NT2/D1 (cell line): Measurements from ENCODE around the gene SGTB.

Experiments used
- SUZ12 ChIP-seq: IDR thresholded peaks from 2 replicates; pipeline ENCODE4 v1.6.1; 2011; ENCODE audit not compliant: insufficient read length, insufficient read depth; ENCODE audit errors: extremely low read depth
- YY1 ChIP-seq: IDR thresholded peaks from 2 replicates; pipeline ENCODE4 v1.6.1; 2011; ENCODE audit not compliant: insufficient read length, insufficient read depth
- ZNF274 ChIP-seq: IDR thresholded peaks from 2 replicates; pipeline ENCODE4 v1.6.1; 2011; ENCODE audit warnings: mild to moderate bottlenecking, low read depth, low read length

DNA sequence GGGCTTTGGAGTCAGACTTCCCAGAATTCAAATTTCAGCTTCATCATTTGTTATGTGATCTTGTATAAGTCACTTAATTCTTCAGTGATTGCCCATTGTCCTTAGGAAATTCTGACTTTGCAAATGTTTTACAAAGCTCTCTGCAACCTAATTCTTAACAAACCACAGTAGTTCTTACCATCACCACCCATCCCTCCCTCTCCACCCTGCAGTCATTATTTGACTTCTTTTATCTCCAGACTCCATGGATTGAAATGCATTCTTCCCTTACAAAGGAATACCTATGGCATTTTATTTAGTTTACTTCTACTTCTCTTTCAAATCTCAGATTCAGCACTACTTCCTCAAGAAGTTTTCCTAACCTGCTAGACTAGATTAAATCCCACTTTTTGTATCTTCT lies 74.0 kb downstream of the SGTB start:
- TF ChIP-seq YY1 (no peak), SUZ12 (no peak), ZNF274 (no peak)
